ENCODE results near the gene EIPR1. TPM values are rescaled to one million over a fixed set of nuclear protein-coding genes. Genes with fewer than 3 reads are reported as not detected.

Gene EIPR1
- total and polyA plus RNA-seq, 10 of the 15 experiments (the other 5 are each of a cell fraction or from before 2014, with no cell fraction given): 23.6 to 61.2 (median 42.2) TPM

- TF ChIP-seq, protein P1, sequence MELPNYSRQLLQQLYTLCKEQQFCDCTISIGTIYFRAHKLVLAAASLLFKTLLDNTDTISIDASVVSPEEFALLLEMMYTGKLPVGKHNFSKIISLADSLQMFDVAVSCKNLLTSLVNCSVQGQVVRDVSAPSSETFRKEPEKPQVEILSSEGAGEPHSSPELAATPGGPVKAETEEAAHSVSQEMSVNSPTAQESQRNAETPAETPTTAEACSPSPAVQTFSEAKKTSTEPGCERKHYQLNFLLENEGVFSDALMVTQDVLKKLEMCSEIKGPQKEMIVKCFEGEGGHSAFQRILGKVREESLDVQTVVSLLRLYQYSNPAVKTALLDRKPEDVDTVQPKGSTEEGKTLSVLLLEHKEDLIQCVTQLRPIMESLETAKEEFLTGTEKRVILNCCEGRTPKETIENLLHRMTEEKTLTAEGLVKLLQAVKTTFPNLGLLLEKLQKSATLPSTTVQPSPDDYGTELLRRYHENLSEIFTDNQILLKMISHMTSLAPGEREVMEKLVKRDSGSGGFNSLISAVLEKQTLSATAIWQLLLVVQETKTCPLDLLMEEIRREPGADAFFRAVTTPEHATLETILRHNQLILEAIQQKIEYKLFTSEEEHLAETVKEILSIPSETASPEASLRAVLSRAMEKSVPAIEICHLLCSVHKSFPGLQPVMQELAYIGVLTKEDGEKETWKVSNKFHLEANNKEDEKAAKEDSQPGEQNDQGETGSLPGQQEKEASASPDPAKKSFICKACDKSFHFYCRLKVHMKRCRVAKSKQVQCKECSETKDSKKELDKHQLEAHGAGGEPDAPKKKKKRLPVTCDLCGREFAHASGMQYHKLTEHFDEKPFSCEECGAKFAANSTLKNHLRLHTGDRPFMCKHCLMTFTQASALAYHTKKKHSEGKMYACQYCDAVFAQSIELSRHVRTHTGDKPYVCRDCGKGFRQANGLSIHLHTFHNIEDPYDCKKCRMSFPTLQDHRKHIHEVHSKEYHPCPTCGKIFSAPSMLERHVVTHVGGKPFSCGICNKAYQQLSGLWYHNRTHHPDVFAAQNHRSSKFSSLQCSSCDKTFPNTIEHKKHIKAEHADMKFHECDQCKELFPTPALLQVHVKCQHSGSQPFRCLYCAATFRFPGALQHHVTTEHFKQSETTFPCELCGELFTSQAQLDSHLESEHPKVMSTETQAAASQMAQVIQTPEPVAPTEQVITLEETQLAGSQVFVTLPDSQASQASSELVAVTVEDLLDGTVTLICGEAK (IDR thresholded peaks at IDR 0.05; ENCODE audit: borderline replicate concordance): peak; percentile 71; the same call in 1 of the 2 replicates
- TF ChIP-seq ZZZ3 (IDR thresholded peaks at IDR 0.05; ENCODE audit: control insufficient read depth, insufficient read length, low read depth): no peak
- peak; percentile 77; the same call in 1 of the 2 replicates for TF ChIP-seq NBN (IDR thresholded peaks at IDR 0.05)
- TF ChIP-seq HDGF (IDR thresholded peaks at IDR 0.05): 0 out of 2 replicates have a peak, but pooled peaks have one; percentile 28
- peak; percentile 54 for TF ChIP-seq GABPA (IDR thresholded peaks at IDR 0.05; ENCODE audit: low read depth)
- peak; percentile 61 for TF ChIP-seq SP1 (IDR thresholded peaks at IDR 0.05; ENCODE audit: low read depth, low read length)
- TF ChIP-seq YY1 (IDR thresholded peaks at IDR 0.05; ENCODE audit: low read depth, low read length): peak; percentile 83
- TF ChIP-seq RB1 (IDR thresholded peaks at IDR 0.05; ENCODE audit: borderline replicate concordance): 0 out of 2 replicates have a peak, but pooled peaks have one; percentile 45
- no peak for TF ChIP-seq RAD21 (IDR thresholded peaks at IDR 0.05; ENCODE audit: insufficient read depth, low read depth, low read length)
- TF ChIP-seq POU2F2 (IDR thresholded peaks at IDR 0.05; ENCODE audit: borderline replicate concordance, low read depth, low read length): peak; percentile 39; the same call in 2 of the 3 replicates
- TF ChIP-seq ZNF622 (IDR thresholded peaks at IDR 0.05): no peak
- TF ChIP-seq CBFB (IDR thresholded peaks at IDR 0.05; ENCODE audit: low read depth): peak; percentile 60; the same call in 1 of the 2 replicates
- TF ChIP-seq BACH1 (IDR thresholded peaks at IDR 0.05; ENCODE audit: borderline replicate concordance): peak; percentile 18; the same call in 1 of the 2 replicates
- TF ChIP-seq RELA (IDR thresholded peaks at IDR 0.05; ENCODE audit: borderline replicate concordance, partially characterized antibody): peak; percentile 62
- TF ChIP-seq, protein P2, sequence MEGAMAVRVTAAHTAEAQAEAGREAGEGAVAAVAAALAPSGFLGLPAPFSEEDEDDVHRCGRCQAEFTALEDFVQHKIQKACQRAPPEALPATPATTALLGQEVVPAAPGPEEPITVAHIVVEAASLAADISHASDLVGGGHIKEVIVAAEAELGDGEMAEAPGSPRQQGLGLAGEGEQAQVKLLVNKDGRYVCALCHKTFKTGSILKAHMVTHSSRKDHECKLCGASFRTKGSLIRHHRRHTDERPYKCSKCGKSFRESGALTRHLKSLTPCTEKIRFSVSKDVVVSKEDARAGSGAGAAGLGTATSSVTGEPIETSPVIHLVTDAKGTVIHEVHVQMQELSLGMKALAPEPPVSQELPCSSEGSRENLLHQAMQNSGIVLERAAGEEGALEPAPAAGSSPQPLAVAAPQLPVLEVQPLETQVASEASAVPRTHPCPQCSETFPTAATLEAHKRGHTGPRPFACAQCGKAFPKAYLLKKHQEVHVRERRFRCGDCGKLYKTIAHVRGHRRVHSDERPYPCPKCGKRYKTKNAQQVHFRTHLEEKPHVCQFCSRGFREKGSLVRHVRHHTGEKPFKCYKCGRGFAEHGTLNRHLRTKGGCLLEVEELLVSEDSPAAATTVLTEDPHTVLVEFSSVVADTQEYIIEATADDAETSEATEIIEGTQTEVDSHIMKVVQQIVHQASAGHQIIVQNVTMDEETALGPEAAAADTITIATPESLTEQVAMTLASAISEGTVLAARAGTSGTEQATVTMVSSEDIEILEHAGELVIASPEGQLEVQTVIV (IDR thresholded peaks at IDR 0.05; ENCODE audit: borderline replicate concordance, partially characterized antibody): peak; percentile 63
- TF ChIP-seq CHD2 (IDR thresholded peaks at IDR 0.05; ENCODE audit: borderline replicate concordance, low read depth, low read length): peak; percentile 79
- TF ChIP-seq, protein P3, sequence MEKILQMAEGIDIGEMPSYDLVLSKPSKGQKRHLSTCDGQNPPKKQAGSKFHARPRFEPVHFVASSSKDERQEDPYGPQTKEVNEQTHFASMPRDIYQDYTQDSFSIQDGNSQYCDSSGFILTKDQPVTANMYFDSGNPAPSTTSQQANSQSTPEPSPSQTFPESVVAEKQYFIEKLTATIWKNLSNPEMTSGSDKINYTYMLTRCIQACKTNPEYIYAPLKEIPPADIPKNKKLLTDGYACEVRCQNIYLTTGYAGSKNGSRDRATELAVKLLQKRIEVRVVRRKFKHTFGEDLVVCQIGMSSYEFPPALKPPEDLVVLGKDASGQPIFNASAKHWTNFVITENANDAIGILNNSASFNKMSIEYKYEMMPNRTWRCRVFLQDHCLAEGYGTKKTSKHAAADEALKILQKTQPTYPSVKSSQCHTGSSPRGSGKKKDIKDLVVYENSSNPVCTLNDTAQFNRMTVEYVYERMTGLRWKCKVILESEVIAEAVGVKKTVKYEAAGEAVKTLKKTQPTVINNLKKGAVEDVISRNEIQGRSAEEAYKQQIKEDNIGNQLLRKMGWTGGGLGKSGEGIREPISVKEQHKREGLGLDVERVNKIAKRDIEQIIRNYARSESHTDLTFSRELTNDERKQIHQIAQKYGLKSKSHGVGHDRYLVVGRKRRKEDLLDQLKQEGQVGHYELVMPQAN (conservative IDR thresholded peaks at IDR 0.05): peak; percentile 95
- peak; percentile 83 for TF ChIP-seq CREM (IDR thresholded peaks at IDR 0.05; ENCODE audit: low read depth)
These were observed at the start of gene EIPR1 (continued) for GRCh38 chr2:3377612-3378432.
